GM12878 (cell line): ENCODE results near the gene KCNH4. TPM values are rescaled to one million over a fixed set of nuclear protein-coding genes. Genes with fewer than 3 reads are reported as not detected.

Experiments
- IKZF2 ChIP-seq, 2 experiments: fragments of 450-650 bp; IDR thresholded peaks; 2 replicates each; pipeline ENCODE4 v1.6.1; 2017; ENCODE audit warnings: mild to moderate bottlenecking in 2 of 2, moderate library complexity in 2 of 2
- NFYB ChIP-seq: IDR thresholded peaks from 2 replicates; pipeline ENCODE4 v1.6.1; 2011; ENCODE audit warnings: low read depth, mild to moderate bottlenecking, low read length, improper control_type of control experiment, moderate library complexity; ENCODE audit not compliant: insufficient read depth
- NR2C1 ChIP-seq: fragments of 450-650 bp; IDR thresholded peaks from 2 replicates; pipeline ENCODE4 v1.6.1; 2017; ENCODE audit warnings: antibody characterized with exemption, mild to moderate bottlenecking, moderate library complexity
- RCOR1 ChIP-seq: conservative IDR thresholded peaks from 2 replicates; pipeline ENCODE4 v1.6.1; 2012; ENCODE audit warnings: low read depth, low read length, improper control_type of control experiment
- RELA ChIP-seq: fragments of 450-650 bp; IDR thresholded peaks from 2 replicates; pipeline ENCODE4 v1.8.0; 2014; ENCODE audit warnings: borderline replicate concordance; ENCODE audit not compliant: partially characterized antibody
- RUNX3 ChIP-seq: IDR thresholded peaks from 2 replicates; pipeline ENCODE4 v1.6.1; 2012; ENCODE audit warnings: low read length, inconsistent platforms
- ZNF24 ChIP-seq: fragments of 450-650 bp; IDR thresholded peaks from 2 replicates; pipeline ENCODE4 v1.6.1; 2017; ENCODE audit warnings: antibody characterized with exemption, mild to moderate bottlenecking
- polyA plus RNA-seq, 11 experiments: library from polyadenylated mRNA; depleted of rRNA in 4 of 11; unstranded in 6 of 11; stranded (reverse) in 5 of 11; fragments of >200 nt; fragmentation: Nextera tagmentation in 4 of 11; fragmentation: Illumina TruSeq in 1 of 11; extraction: Ambion mirVana in 4 of 11; extraction: Trizol in 1 of 11; gene quantifications; 1 replicate in 1 of 11; 2 replicates in 10 of 11; pipeline versions ENCODE4 v1.2.1 to v1.2.3, GENCODE V29; 2011 to 2016; ENCODE audit warnings: inconsistent platforms in 2 of 11, missing spikeins in 2 of 11, low read depth in 1 of 11
- total RNA-seq, 4 experiments: library from RNA; depleted of rRNA in 3 of 4; stranded (reverse); fragments of >200 nt in 3 of 4; fragmentation: Illumina TruSeq in 1 of 4; extraction: Trizol in 1 of 4; gene quantifications; 2 replicates each; pipeline versions ENCODE4 v1.2.1 to v1.2.3, GENCODE V29; 2013 to 2021
- TF ChIP-seq, protein P1 (sequence below): fragments of 450-650 bp; IDR thresholded peaks from 2 replicates; pipeline ENCODE4 v1.6.1; 2017; ENCODE audit warnings: mild to moderate bottlenecking, low read depth, inconsistent platforms; ENCODE audit not compliant: poor library complexity, severe bottlenecking
- TF ChIP-seq, protein P2 (sequence below): fragments of 450-650 bp; IDR thresholded peaks from 2 replicates; pipeline ENCODE4 v1.6.1; 2016; ENCODE audit warnings: mild to moderate bottlenecking
- TF ChIP-seq, protein P3 (sequence below): fragments of 450-650 bp; IDR thresholded peaks from 2 replicates; pipeline ENCODE4 v1.6.1; 2016; ENCODE audit warnings: mild to moderate bottlenecking, moderate library complexity, borderline replicate concordance

KCNH4 gene
- total and polyA plus RNA-seq, 10 of the 15 experiments (the other 5 are each of a cell fraction or from before 2014, with no cell fraction given) = 0.03 to 0.88 (median 0.10) TPM; not detected in 2

DNA sequence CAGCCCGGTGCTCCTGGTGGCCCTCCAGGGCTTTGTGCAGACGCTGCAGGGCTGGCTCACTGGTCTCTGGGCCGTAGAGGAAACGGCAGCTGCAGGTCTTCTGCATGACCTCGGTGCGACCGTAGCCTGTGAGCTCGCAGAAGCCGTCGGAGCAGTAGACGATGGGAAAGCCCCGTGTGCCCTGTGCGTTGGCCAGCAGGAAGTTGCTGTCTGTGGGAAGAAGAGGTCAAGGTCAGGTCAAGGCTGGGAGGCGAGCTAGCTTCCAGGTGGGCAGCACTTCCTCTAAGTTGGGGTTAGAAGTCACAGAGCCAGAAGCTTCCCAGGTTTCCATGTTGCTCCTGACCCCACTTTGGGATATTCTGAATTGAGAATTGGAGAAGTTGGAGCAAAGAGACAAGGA lies 2.1 kb downstream of the KCNH4 start (continued):
- TF ChIP-seq, protein P1, sequence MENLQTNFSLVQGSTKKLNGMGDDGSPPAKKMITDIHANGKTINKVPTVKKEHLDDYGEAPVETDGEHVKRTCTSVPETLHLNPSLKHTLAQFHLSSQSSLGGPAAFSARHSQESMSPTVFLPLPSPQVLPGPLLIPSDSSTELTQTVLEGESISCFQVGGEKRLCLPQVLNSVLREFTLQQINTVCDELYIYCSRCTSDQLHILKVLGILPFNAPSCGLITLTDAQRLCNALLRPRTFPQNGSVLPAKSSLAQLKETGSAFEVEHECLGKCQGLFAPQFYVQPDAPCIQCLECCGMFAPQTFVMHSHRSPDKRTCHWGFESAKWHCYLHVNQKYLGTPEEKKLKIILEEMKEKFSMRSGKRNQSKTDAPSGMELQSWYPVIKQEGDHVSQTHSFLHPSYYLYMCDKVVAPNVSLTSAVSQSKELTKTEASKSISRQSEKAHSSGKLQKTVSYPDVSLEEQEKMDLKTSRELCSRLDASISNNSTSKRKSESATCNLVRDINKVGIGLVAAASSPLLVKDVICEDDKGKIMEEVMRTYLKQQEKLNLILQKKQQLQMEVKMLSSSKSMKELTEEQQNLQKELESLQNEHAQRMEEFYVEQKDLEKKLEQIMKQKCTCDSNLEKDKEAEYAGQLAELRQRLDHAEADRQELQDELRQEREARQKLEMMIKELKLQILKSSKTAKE = peak; percentile 90
- TF ChIP-seq RCOR1 (no peak), NFYB (no peak), IKZF2 (IDR thresholded peaks at IDR 0.05) (peak; percentile 49 to 68; a peak in 3 of 4 replicates), ZNF24 (no peak), RELA (peak; percentile 56), RUNX3 (peak; percentile 32; the same call in 1 of the 2 replicates), NR2C1 (peak; percentile 37; the same call in 1 of the 2 replicates)
- TF ChIP-seq, protein P2, sequence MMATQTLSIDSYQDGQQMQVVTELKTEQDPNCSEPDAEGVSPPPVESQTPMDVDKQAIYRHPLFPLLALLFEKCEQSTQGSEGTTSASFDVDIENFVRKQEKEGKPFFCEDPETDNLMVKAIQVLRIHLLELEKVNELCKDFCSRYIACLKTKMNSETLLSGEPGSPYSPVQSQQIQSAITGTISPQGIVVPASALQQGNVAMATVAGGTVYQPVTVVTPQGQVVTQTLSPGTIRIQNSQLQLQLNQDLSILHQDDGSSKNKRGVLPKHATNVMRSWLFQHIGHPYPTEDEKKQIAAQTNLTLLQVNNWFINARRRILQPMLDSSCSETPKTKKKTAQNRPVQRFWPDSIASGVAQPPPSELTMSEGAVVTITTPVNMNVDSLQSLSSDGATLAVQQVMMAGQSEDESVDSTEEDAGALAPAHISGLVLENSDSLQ = no peak
- TF ChIP-seq, protein P3, sequence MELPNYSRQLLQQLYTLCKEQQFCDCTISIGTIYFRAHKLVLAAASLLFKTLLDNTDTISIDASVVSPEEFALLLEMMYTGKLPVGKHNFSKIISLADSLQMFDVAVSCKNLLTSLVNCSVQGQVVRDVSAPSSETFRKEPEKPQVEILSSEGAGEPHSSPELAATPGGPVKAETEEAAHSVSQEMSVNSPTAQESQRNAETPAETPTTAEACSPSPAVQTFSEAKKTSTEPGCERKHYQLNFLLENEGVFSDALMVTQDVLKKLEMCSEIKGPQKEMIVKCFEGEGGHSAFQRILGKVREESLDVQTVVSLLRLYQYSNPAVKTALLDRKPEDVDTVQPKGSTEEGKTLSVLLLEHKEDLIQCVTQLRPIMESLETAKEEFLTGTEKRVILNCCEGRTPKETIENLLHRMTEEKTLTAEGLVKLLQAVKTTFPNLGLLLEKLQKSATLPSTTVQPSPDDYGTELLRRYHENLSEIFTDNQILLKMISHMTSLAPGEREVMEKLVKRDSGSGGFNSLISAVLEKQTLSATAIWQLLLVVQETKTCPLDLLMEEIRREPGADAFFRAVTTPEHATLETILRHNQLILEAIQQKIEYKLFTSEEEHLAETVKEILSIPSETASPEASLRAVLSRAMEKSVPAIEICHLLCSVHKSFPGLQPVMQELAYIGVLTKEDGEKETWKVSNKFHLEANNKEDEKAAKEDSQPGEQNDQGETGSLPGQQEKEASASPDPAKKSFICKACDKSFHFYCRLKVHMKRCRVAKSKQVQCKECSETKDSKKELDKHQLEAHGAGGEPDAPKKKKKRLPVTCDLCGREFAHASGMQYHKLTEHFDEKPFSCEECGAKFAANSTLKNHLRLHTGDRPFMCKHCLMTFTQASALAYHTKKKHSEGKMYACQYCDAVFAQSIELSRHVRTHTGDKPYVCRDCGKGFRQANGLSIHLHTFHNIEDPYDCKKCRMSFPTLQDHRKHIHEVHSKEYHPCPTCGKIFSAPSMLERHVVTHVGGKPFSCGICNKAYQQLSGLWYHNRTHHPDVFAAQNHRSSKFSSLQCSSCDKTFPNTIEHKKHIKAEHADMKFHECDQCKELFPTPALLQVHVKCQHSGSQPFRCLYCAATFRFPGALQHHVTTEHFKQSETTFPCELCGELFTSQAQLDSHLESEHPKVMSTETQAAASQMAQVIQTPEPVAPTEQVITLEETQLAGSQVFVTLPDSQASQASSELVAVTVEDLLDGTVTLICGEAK = no peak
